ENCODE measurements around the gene CDKL2.
A peak's percentile ranks its signal among the peaks of the same experiment; 100 is the strongest.

The CDKL2 gene

GRCh38 chr4:75673027-75673958 is 43.0 kb upstream of the CDKL2 start, which contains the start of gene G3BP2:
Gene G3BP2 (minus strand): TSS chr4:75673411. CDS start chr4:75662025, 11,386 bp downstream.
- TF ChIP-seq TCF12 (IDR thresholded peaks at IDR 0.05; ENCODE audit: low read depth) (0 out of 2 replicates have a peak, but pooled peaks have one; percentile 47), CEBPB (IDR thresholded peaks at IDR 0.05) (no peak), EGR1 (IDR thresholded peaks at IDR 0.05) (peak; percentile 79), YY1 (IDR thresholded peaks at IDR 0.05; ENCODE audit: low read depth) (no peak), TAF1 (IDR thresholded peaks at IDR 0.05; ENCODE audit: low read depth) (peak; percentile 85), CREB1 (IDR thresholded peaks at IDR 0.05; ENCODE audit: low read depth) (peak; percentile 53; the same call in 1 of the 2 replicates), TEAD4 (IDR thresholded peaks at IDR 0.05) (no peak), USF1 (IDR thresholded peaks at IDR 0.05) (no peak; the same call in 1 of the 2 replicates), ZBTB7A (IDR thresholded peaks at IDR 0.05; ENCODE audit: low read depth) (no peak), NFIC (IDR thresholded peaks at IDR 0.05) (peak; percentile 60; the same call in 1 of the 2 replicates), FOXM1 (IDR thresholded peaks at IDR 0.05; ENCODE audit: borderline replicate concordance, low read depth) (no peak), EP300 (IDR thresholded peaks at IDR 0.05; ENCODE audit: borderline replicate concordance) (no peak; the same call in 1 of the 2 replicates), RAD21 (IDR thresholded peaks at IDR 0.05; ENCODE audit: low read depth) (no peak), MAX (IDR thresholded peaks at IDR 0.05) (peak; percentile 95), REST (IDR thresholded peaks at IDR 0.05; ENCODE audit: low read depth) (no peak)

- TF ChIP-seq MAX (IDR thresholded peaks at IDR 0.05) = peak; percentile 51; the same call in 1 of the 2 replicates
- TF ChIP-seq CEBPB (IDR thresholded peaks at IDR 0.05) = no peak
- peak; percentile 63; the same call in 1 of the 2 replicates for TF ChIP-seq ZBTB7A (IDR thresholded peaks at IDR 0.05; ENCODE audit: low read depth)
- TF ChIP-seq CREB1 (IDR thresholded peaks at IDR 0.05; ENCODE audit: low read depth) = no peak
- peak; percentile 47; the same call in 1 of the 2 replicates for TF ChIP-seq YY1 (IDR thresholded peaks at IDR 0.05; ENCODE audit: low read depth)
- TF ChIP-seq EP300 (IDR thresholded peaks at IDR 0.05; ENCODE audit: borderline replicate concordance) = no peak
- 0 out of 2 replicates have a peak, but pooled peaks have one; percentile 6 for TF ChIP-seq TEAD4 (IDR thresholded peaks at IDR 0.05)
- TF ChIP-seq FOXM1 (IDR thresholded peaks at IDR 0.05; ENCODE audit: borderline replicate concordance, low read depth) = no peak
These were observed 42.2 kb upstream of the CDKL2 start for GRCh38 chr4:75672461-75673026.

- TF ChIP-seq MAX (IDR thresholded peaks at IDR 0.05) (no peak), EGR1 (IDR thresholded peaks at IDR 0.05) (no peak), RAD21 (IDR thresholded peaks at IDR 0.05; ENCODE audit: low read depth) (no peak), EP300 (IDR thresholded peaks at IDR 0.05; ENCODE audit: borderline replicate concordance) (no peak), YY1 (IDR thresholded peaks at IDR 0.05; ENCODE audit: low read depth) (no peak), USF1 (IDR thresholded peaks at IDR 0.05) (no peak), CREB1 (IDR thresholded peaks at IDR 0.05; ENCODE audit: low read depth) (no peak), NFIC (IDR thresholded peaks at IDR 0.05) (no peak), ZBTB7A (IDR thresholded peaks at IDR 0.05; ENCODE audit: low read depth) (no peak), TEAD4 (IDR thresholded peaks at IDR 0.05) (no peak), FOXM1 (IDR thresholded peaks at IDR 0.05; ENCODE audit: borderline replicate concordance, low read depth) (no peak), TCF12 (IDR thresholded peaks at IDR 0.05; ENCODE audit: low read depth) (no peak)
These were observed 41.6 kb upstream of the CDKL2 start for GRCh38 chr4:75671802-75672421.

- no peak for TF ChIP-seq FOXM1 (IDR thresholded peaks at IDR 0.05; ENCODE audit: borderline replicate concordance, low read depth)
- TF ChIP-seq CEBPB (IDR thresholded peaks at IDR 0.05) = no peak
- TF ChIP-seq EP300 (IDR thresholded peaks at IDR 0.05; ENCODE audit: borderline replicate concordance) = no peak
- no peak for TF ChIP-seq USF1 (IDR thresholded peaks at IDR 0.05)
- TF ChIP-seq TCF12 (IDR thresholded peaks at IDR 0.05; ENCODE audit: low read depth) = no peak
- no peak for TF ChIP-seq MAX (IDR thresholded peaks at IDR 0.05)
- no peak for TF ChIP-seq EGR1 (IDR thresholded peaks at IDR 0.05)
- no peak for TF ChIP-seq TAF1 (IDR thresholded peaks at IDR 0.05; ENCODE audit: low read depth)
- no peak for TF ChIP-seq ZBTB7A (IDR thresholded peaks at IDR 0.05; ENCODE audit: low read depth)
- TF ChIP-seq RAD21 (IDR thresholded peaks at IDR 0.05; ENCODE audit: low read depth) = no peak
- TF ChIP-seq NFIC (IDR thresholded peaks at IDR 0.05) = no peak
- TF ChIP-seq CREB1 (IDR thresholded peaks at IDR 0.05; ENCODE audit: low read depth) = no peak
- TF ChIP-seq YY1 (IDR thresholded peaks at IDR 0.05; ENCODE audit: low read depth) = no peak
- no peak for TF ChIP-seq TEAD4 (IDR thresholded peaks at IDR 0.05)
- no peak for TF ChIP-seq REST (IDR thresholded peaks at IDR 0.05; ENCODE audit: low read depth)
These were observed 38.3 kb upstream of the CDKL2 start for GRCh38 chr4:75668596-75668995.
